NT2/D1 (cell line): ENCODE results near the gene CIDEA.

Experiments used
- SUZ12 ChIP-seq: IDR thresholded peaks from 2 replicates; pipeline ENCODE4 v1.6.1; 2011; ENCODE audit not compliant: insufficient read length, insufficient read depth; ENCODE audit errors: extremely low read depth
- YY1 ChIP-seq: IDR thresholded peaks from 2 replicates; pipeline ENCODE4 v1.6.1; 2011; ENCODE audit not compliant: insufficient read length, insufficient read depth
- ZNF274 ChIP-seq: IDR thresholded peaks from 2 replicates; pipeline ENCODE4 v1.6.1; 2011; ENCODE audit warnings: mild to moderate bottlenecking, low read depth, low read length

- no peak for TF ChIP-seq ZNF274
- no peak for TF ChIP-seq YY1
- no peak for TF ChIP-seq SUZ12
Observed at GRCh38 chr18:12312976-12313375, 58.8 kb downstream of the CIDEA start.
